ENCODE data around the gene HS3ST6. TPM values are rescaled to one million over a fixed set of nuclear protein-coding genes. Genes with fewer than 3 reads are reported as not detected.

HS3ST6 gene
- total RNA-seq, 1 experiment from 2014 or later, result not detected

DNA sequence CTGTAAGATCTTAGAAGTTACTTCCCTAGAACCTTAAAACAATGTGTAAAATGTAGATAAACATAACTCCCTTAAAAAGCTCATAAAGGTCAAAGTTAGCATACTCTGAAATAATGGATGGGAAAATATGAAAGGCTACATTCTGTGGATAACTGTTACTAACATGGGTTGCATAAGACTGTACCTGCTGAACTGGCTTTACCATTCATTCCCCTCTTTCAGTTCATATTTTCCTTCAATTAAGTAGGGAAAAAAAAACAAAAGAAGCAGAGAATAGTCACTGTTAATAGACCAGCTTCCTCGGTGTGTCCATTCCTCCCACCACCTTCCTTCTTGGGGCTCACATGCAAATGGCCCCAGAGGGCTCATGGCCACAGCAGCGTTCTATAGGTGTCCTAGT, 38.7 kb downstream of the HS3ST6 start:
- H2AFZ ChIP-seq (ENCODE audit: low read depth, low read length, poor library complexity, severe bottlenecking), result no peak overlapping the region
- TF ChIP-seq YY1 (IDR thresholded peaks at IDR 0.05; ENCODE audit: extremely low read depth, insufficient replicate concordance, low read depth, low read length) (no peak), EGR1 (IDR thresholded peaks at IDR 0.05; ENCODE audit: low read depth) (no peak), POLR2A (IDR thresholded peaks at IDR 0.05; ENCODE audit: borderline replicate concordance, extremely low read depth, insufficient read depth, insufficient read length) (no peak), SP1 (IDR thresholded peaks at IDR 0.05; ENCODE audit: low read depth) (no peak), EZH2phosphoT487 (IDR thresholded peaks at IDR 0.05; ENCODE audit: borderline replicate concordance) (no peak), ZNF274 (IDR thresholded peaks at IDR 0.05; ENCODE audit: low read depth, low read length) (no peak), FOSL1 (IDR thresholded peaks at IDR 0.05; ENCODE audit: low read depth) (no peak), RAD21 (IDR thresholded peaks at IDR 0.05; ENCODE audit: low read depth) (no peak), CBX3 (IDR thresholded peaks at IDR 0.05; ENCODE audit: low read depth) (no peak), TCF7L2 (IDR thresholded peaks at IDR 0.05; ENCODE audit: borderline replicate concordance, extremely low read depth, insufficient read depth, insufficient read length) (no peak), SRF (IDR thresholded peaks at IDR 0.05; ENCODE audit: low read depth) (no peak), ZFX (IDR thresholded peaks at IDR 0.05) (no peak), EZH2 (IDR thresholded peaks at IDR 0.05) (no peak), SIN3A (IDR thresholded peaks at IDR 0.05; ENCODE audit: low read depth) (no peak), POLR2AphosphoS5 (IDR thresholded peaks at IDR 0.05; ENCODE audit: low read depth, low read length) (no peak), JUND (IDR thresholded peaks at IDR 0.05) (no peak)
- TF ChIP-seq, protein P1, sequence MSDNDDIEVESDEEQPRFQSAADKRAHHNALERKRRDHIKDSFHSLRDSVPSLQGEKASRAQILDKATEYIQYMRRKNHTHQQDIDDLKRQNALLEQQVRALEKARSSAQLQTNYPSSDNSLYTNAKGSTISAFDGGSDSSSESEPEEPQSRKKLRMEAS (IDR thresholded peaks at IDR 0.05), result no peak
- TF ChIP-seq, protein P2, sequence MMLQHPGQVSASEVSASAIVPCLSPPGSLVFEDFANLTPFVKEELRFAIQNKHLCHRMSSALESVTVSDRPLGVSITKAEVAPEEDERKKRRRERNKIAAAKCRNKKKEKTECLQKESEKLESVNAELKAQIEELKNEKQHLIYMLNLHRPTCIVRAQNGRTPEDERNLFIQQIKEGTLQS (IDR thresholded peaks at IDR 0.05), result no peak
- TF ChIP-seq, protein P3, sequence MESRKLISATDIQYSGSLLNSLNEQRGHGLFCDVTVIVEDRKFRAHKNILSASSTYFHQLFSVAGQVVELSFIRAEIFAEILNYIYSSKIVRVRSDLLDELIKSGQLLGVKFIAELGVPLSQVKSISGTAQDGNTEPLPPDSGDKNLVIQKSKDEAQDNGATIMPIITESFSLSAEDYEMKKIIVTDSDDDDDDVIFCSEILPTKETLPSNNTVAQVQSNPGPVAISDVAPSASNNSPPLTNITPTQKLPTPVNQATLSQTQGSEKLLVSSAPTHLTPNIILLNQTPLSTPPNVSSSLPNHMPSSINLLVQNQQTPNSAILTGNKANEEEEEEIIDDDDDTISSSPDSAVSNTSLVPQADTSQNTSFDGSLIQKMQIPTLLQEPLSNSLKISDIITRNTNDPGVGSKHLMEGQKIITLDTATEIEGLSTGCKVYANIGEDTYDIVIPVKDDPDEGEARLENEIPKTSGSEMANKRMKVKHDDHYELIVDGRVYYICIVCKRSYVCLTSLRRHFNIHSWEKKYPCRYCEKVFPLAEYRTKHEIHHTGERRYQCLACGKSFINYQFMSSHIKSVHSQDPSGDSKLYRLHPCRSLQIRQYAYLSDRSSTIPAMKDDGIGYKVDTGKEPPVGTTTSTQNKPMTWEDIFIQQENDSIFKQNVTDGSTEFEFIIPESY (IDR thresholded peaks at IDR 0.05; ENCODE audit: extremely low read depth, insufficient replicate concordance, low read length), result no peak
- TF ChIP-seq, protein P4, sequence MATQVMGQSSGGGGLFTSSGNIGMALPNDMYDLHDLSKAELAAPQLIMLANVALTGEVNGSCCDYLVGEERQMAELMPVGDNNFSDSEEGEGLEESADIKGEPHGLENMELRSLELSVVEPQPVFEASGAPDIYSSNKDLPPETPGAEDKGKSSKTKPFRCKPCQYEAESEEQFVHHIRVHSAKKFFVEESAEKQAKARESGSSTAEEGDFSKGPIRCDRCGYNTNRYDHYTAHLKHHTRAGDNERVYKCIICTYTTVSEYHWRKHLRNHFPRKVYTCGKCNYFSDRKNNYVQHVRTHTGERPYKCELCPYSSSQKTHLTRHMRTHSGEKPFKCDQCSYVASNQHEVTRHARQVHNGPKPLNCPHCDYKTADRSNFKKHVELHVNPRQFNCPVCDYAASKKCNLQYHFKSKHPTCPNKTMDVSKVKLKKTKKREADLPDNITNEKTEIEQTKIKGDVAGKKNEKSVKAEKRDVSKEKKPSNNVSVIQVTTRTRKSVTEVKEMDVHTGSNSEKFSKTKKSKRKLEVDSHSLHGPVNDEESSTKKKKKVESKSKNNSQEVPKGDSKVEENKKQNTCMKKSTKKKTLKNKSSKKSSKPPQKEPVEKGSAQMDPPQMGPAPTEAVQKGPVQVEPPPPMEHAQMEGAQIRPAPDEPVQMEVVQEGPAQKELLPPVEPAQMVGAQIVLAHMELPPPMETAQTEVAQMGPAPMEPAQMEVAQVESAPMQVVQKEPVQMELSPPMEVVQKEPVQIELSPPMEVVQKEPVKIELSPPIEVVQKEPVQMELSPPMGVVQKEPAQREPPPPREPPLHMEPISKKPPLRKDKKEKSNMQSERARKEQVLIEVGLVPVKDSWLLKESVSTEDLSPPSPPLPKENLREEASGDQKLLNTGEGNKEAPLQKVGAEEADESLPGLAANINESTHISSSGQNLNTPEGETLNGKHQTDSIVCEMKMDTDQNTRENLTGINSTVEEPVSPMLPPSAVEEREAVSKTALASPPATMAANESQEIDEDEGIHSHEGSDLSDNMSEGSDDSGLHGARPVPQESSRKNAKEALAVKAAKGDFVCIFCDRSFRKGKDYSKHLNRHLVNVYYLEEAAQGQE (IDR thresholded peaks at IDR 0.05; ENCODE audit: low read depth), result no peak

More for the DNA sequence above, 38.7 kb downstream of the HS3ST6 start:
- Histone ChIP-seq H3K9me3 (ENCODE audit: control insufficient read depth in 1 of 2, insufficient read depth in 1 of 2, low read depth in 1 of 2, low read length in 2 of 2) (no peaks in the 10 kb centered on the region), H3K9ac (ENCODE audit: low read length) (no peak overlapping the region), H4K20me1 (ENCODE audit: insufficient read depth) (no peaks in the 10 kb centered on the region), H3K4me3 (replicated peaks in 1 of 2; ENCODE audit: low read depth in 1 of 2, low read length in 2 of 2) (no peak overlapping the region), H3K4me2 (ENCODE audit: low read length) (no peak overlapping the region), H3K79me2 (ENCODE audit: insufficient read depth, low read length) (no peaks in the 10 kb centered on the region), H3K36me3 (ENCODE audit: control insufficient read depth in 1 of 2, insufficient read depth in 2 of 2, low read length in 2 of 2) (no peaks in the 10 kb centered on the region), H3K9me2 (ENCODE audit: insufficient read depth) (no peaks in the 10 kb centered on the region), H3K27ac (ENCODE audit: low read depth, low read length) (no peak overlapping the region), H3K27me3 (ENCODE audit: insufficient read depth, low read length) (no peaks in the 10 kb centered on the region), H3K4me1 (ENCODE audit: control insufficient read depth in 1 of 2, insufficient read depth in 2 of 2, low read length in 2 of 2) (no peaks in the 10 kb centered on the region; a peak in 1 of 4 replicates)
- RAD21 ChIA-PET (ENCODE audit: low non-redundant PET in 1 of 2, low total read pairs in 2 of 2, uncharacterized antibody in 2 of 2, unreplicated experiment in 2 of 2), result no interaction called here
- ATAC-seq (no peak), DNase-seq (ENCODE audit: low read depth, low spot score) (no peak)
- BruUV-seq (replicated peaks), result no TSS peak
- intact Hi-C loops (cut with micrococcal nuclease), result no loop called here
- POLR2A ChIA-PET, result no interaction called here
- CTCF ChIA-PET, result interaction anchor here (1.3 to 1.5 kb wide), 2 partner anchors 44 to 50 kb away, joined by 3 read pairs; no protein-coding TSS in a partner anchor
